HepG2 (cell line): ENCODE measurements around the gene NCBP2. TPM values are rescaled to one million over a fixed set of nuclear protein-coding genes. Genes with fewer than 3 reads are reported as not detected.
A peak's percentile ranks its signal among the peaks of the same experiment; 100 is the strongest.

Source experiments
- ASH2L ChIP-seq: fragments of 300-600, 200-600 bp; sonication (generic); IDR thresholded peaks from 2 replicates; pipeline ENCODE4 v1.7.0; 2017; ENCODE audit warnings: low read depth, mild to moderate bottlenecking, moderate library complexity, mixed read lengths, low read length; ENCODE audit not compliant: insufficient read length
- BHLHE40 ChIP-seq: IDR thresholded peaks from 2 replicates; pipeline ENCODE4 v1.6.1; 2011; ENCODE audit warnings: low read length, improper control_type of control experiment
- GMEB2 ChIP-seq: IDR thresholded peaks from 2 replicates; pipeline ENCODE4 v1.6.1; 2016; ENCODE audit warnings: missing biosample characterization, missing genetic modification reagents, low read depth
- HMG20B ChIP-seq: conservative IDR thresholded peaks from 2 replicates; pipeline ENCODE4 v1.6.1; 2016; ENCODE audit warnings: missing genetic modification reagents, missing compliant biosample characterization
- HMGA1 ChIP-seq: sonication (generic); formaldehyde crosslinking; conservative IDR thresholded peaks from 2 replicates; pipeline ENCODE4 v1.4.0; 2020; ENCODE audit warnings: missing genetic modification reagents
- IRF1 ChIP-seq: sonication (generic); formaldehyde crosslinking; IDR thresholded peaks from 2 replicates; pipeline ENCODE4 v1.4.0; 2020; ENCODE audit warnings: low read depth, mild to moderate bottlenecking, missing genetic modification reagents
- IRX3 ChIP-seq: sonication (generic); formaldehyde crosslinking; IDR thresholded peaks from 2 replicates; pipeline ENCODE4 v1.8.1; 2023; ENCODE audit warnings: mild to moderate bottlenecking, low read depth, missing genetic modification reagents, borderline replicate concordance
- KLF12 ChIP-seq: sonication (generic); formaldehyde crosslinking; IDR thresholded peaks from 2 replicates; pipeline ENCODE4 v1.4.0; 2020; ENCODE audit warnings: missing genetic modification reagents, borderline replicate concordance
- NFYC ChIP-seq: IDR thresholded peaks from 2 replicates; pipeline ENCODE4 v1.6.1; 2016; ENCODE audit warnings: missing genetic modification reagents, missing compliant biosample characterization
- NR2F6 ChIP-seq, 2 experiments: IDR thresholded peaks; 2 replicates each; pipeline ENCODE4 v1.6.1; 2016; ENCODE audit warnings: antibody characterized with exemption in 1 of 2, mild to moderate bottlenecking in 1 of 2
- PLRG1 ChIP-seq: fragments of 450-650 bp; conservative IDR thresholded peaks from 2 replicates; pipeline ENCODE4 v1.6.1; 2016
- RBM22 ChIP-seq: fragments of 200-400 bp; formaldehyde crosslinking; optimal IDR thresholded peaks from 2 replicates; pipeline ENCODE3; 2017; ENCODE audit warnings: mild to moderate bottlenecking, low read length, moderate library complexity
- SMARCC2 ChIP-seq: fragments of 450-650 bp; IDR thresholded peaks from 2 replicates; pipeline ENCODE4 v1.6.1; 2017; ENCODE audit warnings: antibody characterized with exemption, mild to moderate bottlenecking
- SNAPC2 ChIP-seq: sonication (generic); formaldehyde crosslinking; IDR thresholded peaks from 2 replicates; pipeline ENCODE4 v1.8.1; 2022; ENCODE audit warnings: mild to moderate bottlenecking, missing genetic modification reagents
- SRF ChIP-seq: IDR thresholded peaks from 2 replicates; pipeline ENCODE4 v1.6.1; 2011; ENCODE audit warnings: mild to moderate bottlenecking, low read depth, low read length, moderate library complexity
- SSRP1 ChIP-seq: IDR thresholded peaks from 2 replicates; pipeline ENCODE4 v1.6.1; 2016; ENCODE audit warnings: control low read depth
- TSC22D2 ChIP-seq: sonication (generic); formaldehyde crosslinking; IDR thresholded peaks from 2 replicates; pipeline ENCODE4 v1.5.1; 2020; ENCODE audit warnings: missing genetic modification reagents, mild to moderate bottlenecking, borderline replicate concordance
- ZBTB3 ChIP-seq: sonication (generic); formaldehyde crosslinking; IDR thresholded peaks from 2 replicates; pipeline ENCODE4 v1.4.0; 2020; ENCODE audit warnings: low read depth, mild to moderate bottlenecking, moderate library complexity, missing genetic modification reagents, borderline replicate concordance
- ZBTB38 ChIP-seq: sonication (generic); formaldehyde crosslinking; IDR thresholded peaks from 2 replicates; pipeline ENCODE4 v1.5.1; 2020; ENCODE audit warnings: mild to moderate bottlenecking, missing genetic modification reagents
- ZNF335 ChIP-seq: sonication (generic); formaldehyde crosslinking; IDR thresholded peaks from 2 replicates; pipeline ENCODE4 v1.4.0; 2020; ENCODE audit warnings: missing genetic modification reagents
- ZNF550 ChIP-seq: sonication (generic); formaldehyde crosslinking; IDR thresholded peaks from 2 replicates; pipeline ENCODE4 v1.4.0; 2020; ENCODE audit warnings: mild to moderate bottlenecking, missing genetic modification reagents, borderline replicate concordance
- ZNF703 ChIP-seq: sonication (generic); formaldehyde crosslinking; IDR thresholded peaks from 2 replicates; pipeline ENCODE4 v1.5.1; 2020; ENCODE audit warnings: missing genetic modification reagents, mild to moderate bottlenecking, moderate library complexity, borderline replicate concordance
- ZNF777 ChIP-seq: sonication (generic); formaldehyde crosslinking; IDR thresholded peaks from 2 replicates; pipeline ENCODE4 v1.4.0; 2020; ENCODE audit warnings: missing genetic modification reagents
- ZNF839 ChIP-seq: sonication (generic); formaldehyde crosslinking; IDR thresholded peaks from 2 replicates; pipeline ENCODE4 v1.4.0; 2020; ENCODE audit warnings: missing genetic modification reagents, mild to moderate bottlenecking, borderline replicate concordance
- ZNF891 ChIP-seq: sonication (generic); formaldehyde crosslinking; IDR thresholded peaks from 2 replicates; pipeline ENCODE4 v1.5.0; 2020; ENCODE audit warnings: mild to moderate bottlenecking, missing genetic modification reagents
- polyA plus RNA-seq, 8 experiments: library from polyadenylated mRNA; depleted of rRNA in 3 of 8; stranded (reverse) in 7 of 8; unstranded in 1 of 8; fragments of >200 nt; fragmentation: Illumina TruSeq in 4 of 8; extraction: Trizol in 4 of 8; gene quantifications; 2 replicates each; pipeline versions ENCODE4 v1.2.1 to v1.2.3, GENCODE V29; 2011 to 2016; ENCODE audit warnings: low read depth in 4 of 8, missing spikeins in 1 of 8, mixed read lengths in 1 of 8; ENCODE audit not compliant: insufficient read depth in 1 of 8
- total RNA-seq, 5 experiments: library from RNA; depleted of rRNA; stranded (reverse); fragments of >200 nt; fragmentation: Illumina TruSeq; extraction: Trizol; gene quantifications; 2 replicates each; pipeline ENCODE4 v1.2.3, GENCODE V29; 2016; ENCODE audit warnings: low read depth in 1 of 5
- TF ChIP-seq, protein P1 (sequence below): sonication (generic); formaldehyde crosslinking; IDR thresholded peaks from 2 replicates; pipeline ENCODE4 v1.4.0; 2020; ENCODE audit warnings: missing genetic modification reagents

NCBP2 gene
- total and polyA plus RNA-seq, 2 of the 13 experiments (the other 11 are each of a cell fraction or from before 2014, with no cell fraction given): 58.7 to 95.5 TPM

DNA sequence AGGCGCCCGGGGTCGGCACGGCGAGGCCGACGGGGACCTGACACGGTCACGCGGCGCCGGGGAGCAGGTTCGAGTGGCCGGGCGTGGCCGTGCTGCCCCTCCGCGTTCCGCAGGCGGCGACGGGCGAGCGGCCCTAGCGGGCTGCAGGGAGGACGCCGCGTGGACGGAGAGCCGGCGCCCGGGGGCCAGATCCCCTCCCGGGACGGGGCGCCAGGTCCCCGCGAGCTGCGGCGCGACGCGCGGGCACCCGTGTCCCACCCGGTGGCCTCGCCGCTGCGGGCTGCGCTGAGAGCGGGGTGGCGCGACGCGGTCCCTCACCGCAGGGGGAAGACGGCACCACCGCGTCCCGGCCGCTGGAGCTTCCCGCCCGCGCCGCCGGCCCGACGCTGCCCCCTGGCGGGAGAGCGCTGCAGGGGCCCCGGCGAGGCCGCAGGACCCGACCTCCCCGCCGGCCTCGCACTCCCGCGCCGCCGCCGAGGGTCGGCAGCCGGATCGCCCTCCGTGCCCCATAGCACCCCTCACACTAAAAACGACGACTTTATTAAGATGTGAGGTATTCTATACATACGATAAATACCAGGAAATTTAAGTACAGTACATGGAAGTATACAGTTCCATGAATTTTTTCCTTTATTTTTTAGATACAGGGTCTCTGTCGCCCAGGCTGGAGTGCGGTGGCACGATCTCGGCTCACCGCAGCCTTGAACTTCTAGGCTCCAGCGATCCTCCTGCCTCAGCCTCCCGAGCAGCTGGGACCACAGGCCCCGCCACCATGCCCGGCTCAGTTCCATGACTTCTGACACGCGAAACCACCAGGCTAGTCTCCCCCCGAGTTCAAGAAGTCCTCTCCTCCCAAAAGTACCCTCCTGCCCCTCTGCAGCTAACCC lies 27.6 kb upstream of the NCBP2 start (continued):
- TF ChIP-seq PLRG1: no peak
- TF ChIP-seq IRX3 (CRISPR knock-in tag): no peak
- no peak for TF ChIP-seq HMGA1 (CRISPR knock-in tag)
- no peak for TF ChIP-seq SNAPC2
- TF ChIP-seq ZBTB38 (CRISPR knock-in tag): no peak; the same call in 1 of the 2 replicates
- TF ChIP-seq, protein P1, sequence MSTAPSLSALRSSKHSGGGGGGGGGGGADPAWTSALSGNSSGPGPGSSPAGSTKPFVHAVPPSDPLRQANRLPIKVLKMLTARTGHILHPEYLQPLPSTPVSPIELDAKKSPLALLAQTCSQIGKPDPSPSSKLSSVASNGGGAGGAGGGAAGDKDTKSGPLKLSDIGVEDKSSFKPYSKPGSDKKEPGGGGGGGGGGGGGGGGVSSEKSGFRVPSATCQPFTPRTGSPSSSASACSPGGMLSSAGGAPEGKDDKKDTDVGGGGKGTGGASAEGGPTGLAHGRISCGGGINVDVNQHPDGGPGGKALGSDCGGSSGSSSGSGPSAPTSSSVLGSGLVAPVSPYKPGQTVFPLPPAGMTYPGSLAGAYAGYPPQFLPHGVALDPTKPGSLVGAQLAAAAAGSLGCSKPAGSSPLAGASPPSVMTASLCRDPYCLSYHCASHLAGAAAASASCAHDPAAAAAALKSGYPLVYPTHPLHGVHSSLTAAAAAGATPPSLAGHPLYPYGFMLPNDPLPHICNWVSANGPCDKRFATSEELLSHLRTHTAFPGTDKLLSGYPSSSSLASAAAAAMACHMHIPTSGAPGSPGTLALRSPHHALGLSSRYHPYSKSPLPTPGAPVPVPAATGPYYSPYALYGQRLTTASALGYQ (CRISPR knock-in tag): no peak
- no peak for TF ChIP-seq ZBTB3 (CRISPR knock-in tag)
- no peak for TF ChIP-seq NR2F6 (IDR thresholded peaks at IDR 0.05)
- TF ChIP-seq NR2F6 (CRISPR knock-in tag; IDR thresholded peaks at IDR 0.05): no peak
- TF ChIP-seq ZNF335 (CRISPR knock-in tag): no peak
- TF ChIP-seq ZNF891 (CRISPR knock-in tag): no peak
- no peak for TF ChIP-seq SMARCC2
- TF ChIP-seq HMG20B (CRISPR knock-in tag): no peak
- no peak for TF ChIP-seq SRF
- no peak for TF ChIP-seq ZNF703
- no peak for TF ChIP-seq RBM22
- TF ChIP-seq ZNF550 (CRISPR knock-in tag): no peak
- TF ChIP-seq KLF12 (CRISPR knock-in tag): no peak
- TF ChIP-seq NFYC (CRISPR knock-in tag): no peak
- TF ChIP-seq ZNF777 (CRISPR knock-in tag): peak; percentile 72
- TF ChIP-seq BHLHE40: no peak
- TF ChIP-seq IRF1 (CRISPR knock-in tag): no peak
- no peak for TF ChIP-seq SSRP1 (CRISPR knock-in tag)
- TF ChIP-seq ASH2L: no peak
- TF ChIP-seq TSC22D2 (CRISPR knock-in tag): no peak
- TF ChIP-seq GMEB2 (CRISPR knock-in tag): no peak
- TF ChIP-seq ZNF839 (CRISPR knock-in tag): no peak
